ENCODE measurements around the gene PAPOLB.

DNA sequence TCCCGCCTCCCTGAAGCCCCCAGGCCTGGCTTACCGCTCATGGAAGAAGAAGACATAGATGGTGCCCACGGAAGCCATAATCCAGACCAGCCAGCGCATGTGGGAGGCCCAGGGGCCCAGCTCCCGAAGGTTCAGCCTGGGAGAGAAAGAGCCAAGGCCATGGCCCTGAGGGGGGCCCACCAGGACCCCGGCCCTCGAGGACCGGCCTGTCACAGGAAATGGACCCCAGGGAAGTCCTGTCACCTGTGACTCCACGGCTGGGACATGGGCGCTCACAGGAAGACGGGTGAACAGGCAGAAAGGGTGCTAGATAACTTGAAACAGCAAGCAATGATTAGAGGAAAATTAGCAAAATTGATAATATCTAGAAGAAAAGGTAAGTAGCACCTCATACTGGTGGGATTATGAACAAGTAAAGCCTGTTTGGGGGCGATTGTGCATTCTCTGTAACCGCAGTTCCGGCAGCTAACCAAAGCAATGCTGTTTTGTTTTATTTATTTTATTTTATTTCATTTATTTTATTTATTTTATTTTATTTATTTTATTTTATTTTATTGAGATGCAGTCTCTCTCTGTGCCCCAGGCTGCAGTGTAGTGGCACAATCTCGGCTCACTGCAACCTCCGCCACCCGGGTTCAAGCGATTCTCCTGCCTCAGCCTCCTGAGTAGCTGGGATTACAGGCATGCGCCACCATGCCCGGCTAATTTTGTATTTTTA is 49.4 kb upstream of the PAPOLB start:
- TF ChIP-seq, protein P1, sequence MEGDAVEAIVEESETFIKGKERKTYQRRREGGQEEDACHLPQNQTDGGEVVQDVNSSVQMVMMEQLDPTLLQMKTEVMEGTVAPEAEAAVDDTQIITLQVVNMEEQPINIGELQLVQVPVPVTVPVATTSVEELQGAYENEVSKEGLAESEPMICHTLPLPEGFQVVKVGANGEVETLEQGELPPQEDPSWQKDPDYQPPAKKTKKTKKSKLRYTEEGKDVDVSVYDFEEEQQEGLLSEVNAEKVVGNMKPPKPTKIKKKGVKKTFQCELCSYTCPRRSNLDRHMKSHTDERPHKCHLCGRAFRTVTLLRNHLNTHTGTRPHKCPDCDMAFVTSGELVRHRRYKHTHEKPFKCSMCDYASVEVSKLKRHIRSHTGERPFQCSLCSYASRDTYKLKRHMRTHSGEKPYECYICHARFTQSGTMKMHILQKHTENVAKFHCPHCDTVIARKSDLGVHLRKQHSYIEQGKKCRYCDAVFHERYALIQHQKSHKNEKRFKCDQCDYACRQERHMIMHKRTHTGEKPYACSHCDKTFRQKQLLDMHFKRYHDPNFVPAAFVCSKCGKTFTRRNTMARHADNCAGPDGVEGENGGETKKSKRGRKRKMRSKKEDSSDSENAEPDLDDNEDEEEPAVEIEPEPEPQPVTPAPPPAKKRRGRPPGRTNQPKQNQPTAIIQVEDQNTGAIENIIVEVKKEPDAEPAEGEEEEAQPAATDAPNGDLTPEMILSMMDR (IDR thresholded peaks at IDR 0.05) = no peak
- TF ChIP-seq POLR2A (IDR thresholded peaks at IDR 0.05) = no peak
